ENCODE measurements around the gene EMC8.

DNA sequence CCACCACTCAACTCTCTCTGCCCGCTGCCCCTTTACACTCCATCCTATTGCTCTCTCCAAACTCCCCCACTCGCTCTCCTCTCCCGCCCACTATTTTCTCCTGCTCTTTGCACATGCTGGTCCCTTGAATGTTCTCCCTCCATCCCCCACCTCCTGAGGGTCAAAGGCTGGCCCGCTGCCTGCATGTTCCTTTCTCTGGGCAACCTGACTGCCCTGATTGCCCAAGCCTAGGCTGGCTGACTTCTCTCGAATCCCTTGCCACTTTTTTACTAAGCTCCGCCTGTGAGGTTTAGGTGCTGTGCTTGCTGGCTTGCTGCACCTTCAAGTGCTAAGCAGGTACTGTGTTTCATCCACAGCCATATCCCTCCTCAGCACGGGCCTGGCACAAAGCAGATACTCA lies 2.7 kb downstream of the EMC8 start:
- TF ChIP-seq, protein P1, sequence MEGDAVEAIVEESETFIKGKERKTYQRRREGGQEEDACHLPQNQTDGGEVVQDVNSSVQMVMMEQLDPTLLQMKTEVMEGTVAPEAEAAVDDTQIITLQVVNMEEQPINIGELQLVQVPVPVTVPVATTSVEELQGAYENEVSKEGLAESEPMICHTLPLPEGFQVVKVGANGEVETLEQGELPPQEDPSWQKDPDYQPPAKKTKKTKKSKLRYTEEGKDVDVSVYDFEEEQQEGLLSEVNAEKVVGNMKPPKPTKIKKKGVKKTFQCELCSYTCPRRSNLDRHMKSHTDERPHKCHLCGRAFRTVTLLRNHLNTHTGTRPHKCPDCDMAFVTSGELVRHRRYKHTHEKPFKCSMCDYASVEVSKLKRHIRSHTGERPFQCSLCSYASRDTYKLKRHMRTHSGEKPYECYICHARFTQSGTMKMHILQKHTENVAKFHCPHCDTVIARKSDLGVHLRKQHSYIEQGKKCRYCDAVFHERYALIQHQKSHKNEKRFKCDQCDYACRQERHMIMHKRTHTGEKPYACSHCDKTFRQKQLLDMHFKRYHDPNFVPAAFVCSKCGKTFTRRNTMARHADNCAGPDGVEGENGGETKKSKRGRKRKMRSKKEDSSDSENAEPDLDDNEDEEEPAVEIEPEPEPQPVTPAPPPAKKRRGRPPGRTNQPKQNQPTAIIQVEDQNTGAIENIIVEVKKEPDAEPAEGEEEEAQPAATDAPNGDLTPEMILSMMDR (conservative IDR thresholded peaks at IDR 0.05), result no peak
- no peak for TF ChIP-seq ZFX (IDR thresholded peaks at IDR 0.05)
